ENCODE data around the gene RNASE4.

- TF ChIP-seq, protein P1, sequence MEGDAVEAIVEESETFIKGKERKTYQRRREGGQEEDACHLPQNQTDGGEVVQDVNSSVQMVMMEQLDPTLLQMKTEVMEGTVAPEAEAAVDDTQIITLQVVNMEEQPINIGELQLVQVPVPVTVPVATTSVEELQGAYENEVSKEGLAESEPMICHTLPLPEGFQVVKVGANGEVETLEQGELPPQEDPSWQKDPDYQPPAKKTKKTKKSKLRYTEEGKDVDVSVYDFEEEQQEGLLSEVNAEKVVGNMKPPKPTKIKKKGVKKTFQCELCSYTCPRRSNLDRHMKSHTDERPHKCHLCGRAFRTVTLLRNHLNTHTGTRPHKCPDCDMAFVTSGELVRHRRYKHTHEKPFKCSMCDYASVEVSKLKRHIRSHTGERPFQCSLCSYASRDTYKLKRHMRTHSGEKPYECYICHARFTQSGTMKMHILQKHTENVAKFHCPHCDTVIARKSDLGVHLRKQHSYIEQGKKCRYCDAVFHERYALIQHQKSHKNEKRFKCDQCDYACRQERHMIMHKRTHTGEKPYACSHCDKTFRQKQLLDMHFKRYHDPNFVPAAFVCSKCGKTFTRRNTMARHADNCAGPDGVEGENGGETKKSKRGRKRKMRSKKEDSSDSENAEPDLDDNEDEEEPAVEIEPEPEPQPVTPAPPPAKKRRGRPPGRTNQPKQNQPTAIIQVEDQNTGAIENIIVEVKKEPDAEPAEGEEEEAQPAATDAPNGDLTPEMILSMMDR (IDR thresholded peaks at IDR 0.05) = no peak
- TF ChIP-seq EP300 (IDR thresholded peaks at IDR 0.05) (no peak), POLR2A (IDR thresholded peaks at IDR 0.05) (no peak)
Observed at GRCh38 chr14:20719777-20720176, 35.4 kb downstream of the RNASE4 start.
